Smooth muscle cell (in vitro differentiated cells): ENCODE measurements around the gene SOWAHA. TPM values are rescaled to one million over a fixed set of nuclear protein-coding genes. Genes with fewer than 3 reads are reported as not detected.

Source experiments
- DNase-seq: peaks from one replicate; lab custom pipeline; 2025; ENCODE audit not compliant: unreplicated experiment; lab: John Stamatoyannopoulos, UW
- H2AFZ ChIP-seq: fragments of 200-600 bp; sonication (generic); 2 replicates; pipeline ENCODE4 v1.6.0; 2016; ENCODE audit warnings: antibody characterized with exemption, low read depth, mild to moderate bottlenecking
- H3F3A ChIP-seq: fragments of 200-600 bp; sonication (generic); 2 replicates; pipeline ENCODE4 v1.6.0; 2017; ENCODE audit warnings: antibody characterized with exemption, low read depth
- H3K27ac ChIP-seq: fragments of 200-600 bp; sonication (generic); 2 replicates; pipeline ENCODE4 v1.5.1; 2016; ENCODE audit warnings: low read depth, mild to moderate bottlenecking
- H3K27me3 ChIP-seq: fragments of 200-600 bp; sonication (generic); 2 replicates; pipeline ENCODE4 v1.6.1; 2016; ENCODE audit warnings: low read depth, mild to moderate bottlenecking
- H3K36me3 ChIP-seq: fragments of 200-600 bp; sonication (generic); 2 replicates; pipeline ENCODE4 v1.5.1; 2016; ENCODE audit warnings: low read depth
- H3K4me1 ChIP-seq: fragments of 200-600 bp; sonication (generic); 2 replicates; pipeline ENCODE4 v1.5.1; 2016; ENCODE audit warnings: low read depth
- H3K4me2 ChIP-seq: fragments of 200-600 bp; sonication (generic); 2 replicates; pipeline ENCODE4 v1.6.0; 2016; ENCODE audit warnings: mild to moderate bottlenecking
- H3K4me3 ChIP-seq: fragments of 200-600 bp; sonication (generic); 2 replicates; pipeline ENCODE4 v1.5.1; 2016; ENCODE audit warnings: mild to moderate bottlenecking
- H3K79me2 ChIP-seq: fragments of 200-600 bp; sonication (generic); 2 replicates; pipeline ENCODE4 v1.6.0; 2016; ENCODE audit warnings: low read depth, mild to moderate bottlenecking
- H3K9ac ChIP-seq: fragments of 200-600 bp; sonication (generic); 2 replicates; pipeline ENCODE4 v1.6.0; 2016; ENCODE audit warnings: low read depth
- H3K9me3 ChIP-seq: fragments of 200-600 bp; sonication (generic); replicated peaks from 2 replicates; pipeline ENCODE4 v1.5.1; 2016; ENCODE audit warnings: low read depth
- H4K20me1 ChIP-seq: fragments of 200-600 bp; sonication (generic); 2 replicates; pipeline ENCODE4 v1.6.0; 2016; ENCODE audit warnings: low read depth
- CTCF ChIP-seq: fragments of 200-600 bp; sonication (generic); IDR thresholded peaks from 2 replicates; pipeline ENCODE4 v1.5.1; 2017; ENCODE audit warnings: borderline replicate concordance, mild to moderate bottlenecking, antibody characterized with exemption; ENCODE audit not compliant: insufficient read depth, poor library complexity, severe bottlenecking
- WGBS: methylation state at CpG from one replicate; pipeline ENCODE4 v1.1.7; 2016; ENCODE audit warnings: low lambda C conversion rate; 5-methylcytosine and 5-hydroxymethylcytosine counted together
- polyA plus RNA-seq: library from polyadenylated mRNA; unstranded; fragments of >200 nt; fragmentation: Nextera tagmentation; extraction: Ambion mirVana; gene quantifications from 2 replicates; pipeline ENCODE4 v1.2.1, GENCODE V29; 2016
- total RNA-seq: library from RNA; depleted of rRNA; stranded (reverse); fragments of >200 nt; gene quantifications from 2 replicates; pipeline ENCODE4 v1.2.3, GENCODE V29; 2014

The SOWAHA gene
- total and polyA plus RNA-seq, 2 experiments from 2014 or later: 0.43 to 1.5 TPM

DNA sequence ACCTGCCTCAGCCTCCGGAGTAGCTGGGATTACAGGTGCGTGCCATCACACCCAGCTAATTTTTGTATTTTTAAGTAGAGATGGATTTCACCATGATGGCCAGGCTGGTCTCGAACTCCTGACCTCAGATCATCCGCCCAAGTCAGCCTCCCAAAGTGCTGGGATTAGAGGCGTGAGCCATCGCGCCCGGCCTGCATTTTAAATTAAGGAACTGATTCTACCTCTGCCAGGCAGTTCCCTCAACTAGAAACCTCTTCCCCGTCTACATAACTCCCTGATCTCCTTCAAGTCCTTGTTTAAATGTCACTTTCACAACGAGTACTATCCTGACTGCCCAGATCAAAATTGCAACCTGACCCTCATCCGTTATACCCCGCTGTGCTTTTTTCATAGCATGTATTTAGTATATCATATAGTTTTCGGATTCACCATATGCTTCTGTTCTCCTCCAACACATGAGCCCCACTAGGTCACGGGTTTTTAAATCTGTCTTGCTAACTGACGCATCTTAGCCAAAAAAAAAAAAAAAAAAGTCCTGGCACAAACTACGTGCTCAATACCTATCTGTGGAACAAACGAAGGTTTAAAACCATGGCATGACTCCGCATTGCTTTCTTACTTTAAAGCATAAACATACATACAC is 858 bp upstream of the SOWAHA start:
- no peaks in the 10 kb centered on the region for H4K20me1 ChIP-seq
- no peak for TF ChIP-seq CTCF
- no peaks in the 10 kb centered on the region for H3K79me2 ChIP-seq
- H2AFZ ChIP-seq: no peak overlapping the region
- peaks cover 45% of the 10 kb centered on the region for H3K27me3 ChIP-seq
- no peak overlapping the region for H3K27ac ChIP-seq
- no peaks in the 10 kb centered on the region for H3K36me3 ChIP-seq
- H3K4me1 ChIP-seq: peaks cover 4% of the 10 kb centered on the region
- H3K4me2 ChIP-seq: no peak overlapping the region
- H3K4me3 ChIP-seq: no peak overlapping the region
- WGBS: 76% methylated on average over 18 of the region's 18 CpGs
- H3K9ac ChIP-seq: no peak overlapping the region
- H3K9me3 ChIP-seq: no peaks in the 10 kb centered on the region
- no peak for DNase-seq
- peaks cover 6% of the 10 kb centered on the region for H3F3A ChIP-seq

DNA sequence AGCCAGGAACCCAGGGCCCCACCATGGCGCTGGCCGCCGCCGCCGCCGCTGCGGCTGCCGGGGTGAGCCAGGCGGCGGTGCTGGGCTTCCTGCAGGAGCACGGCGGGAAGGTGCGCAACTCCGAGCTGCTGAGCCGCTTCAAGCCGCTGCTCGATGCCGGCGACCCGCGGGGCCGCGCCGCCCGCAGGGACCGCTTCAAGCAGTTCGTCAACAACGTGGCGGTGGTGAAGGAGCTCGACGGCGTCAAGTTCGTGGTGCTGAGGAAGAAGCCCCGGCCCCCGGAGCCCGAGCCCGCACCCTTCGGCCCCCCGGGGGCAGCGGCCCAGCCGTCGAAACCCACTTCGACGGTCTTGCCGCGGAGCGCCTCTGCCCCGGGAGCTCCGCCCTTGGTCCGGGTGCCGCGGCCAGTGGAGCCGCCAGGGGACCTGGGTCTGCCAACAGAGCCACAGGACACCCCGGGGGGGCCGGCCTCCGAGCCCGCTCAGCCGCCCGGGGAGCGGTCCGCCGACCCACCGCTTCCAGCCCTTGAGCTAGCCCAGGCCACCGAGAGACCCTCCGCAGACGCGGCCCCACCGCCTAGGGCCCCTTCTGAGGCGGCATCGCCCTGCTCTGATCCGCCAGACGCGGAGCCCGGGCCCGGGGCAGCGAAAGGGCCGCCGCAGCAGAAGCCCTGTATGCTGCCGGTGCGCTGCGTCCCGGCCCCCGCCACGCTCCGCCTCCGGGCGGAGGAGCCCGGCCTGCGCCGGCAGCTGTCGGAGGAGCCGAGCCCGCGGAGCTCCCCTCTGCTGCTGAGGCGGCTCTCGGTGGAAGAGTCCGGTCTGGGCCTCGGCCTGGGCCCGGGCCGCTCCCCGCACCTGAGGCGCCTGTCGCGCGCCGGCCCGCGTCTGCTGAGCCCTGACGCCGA is 749 bp downstream of the SOWAHA start:
- peaks cover 45% of the 10 kb centered on the region for H3K27me3 ChIP-seq
- 6% methylated on average over 102 of the region's 110 CpGs for WGBS
- H3K4me3 ChIP-seq: peak overlapping the region; percentile 50
- no peaks in the 10 kb centered on the region for H3K79me2 ChIP-seq
- peak overlapping the region; percentile 84 for H3K4me2 ChIP-seq
- H3K9ac ChIP-seq: no peak overlapping the region
- H3K9me3 ChIP-seq: no peaks in the 10 kb centered on the region
- no peak for TF ChIP-seq CTCF
- no peak overlapping the region for H3K27ac ChIP-seq
- no peaks in the 10 kb centered on the region for H4K20me1 ChIP-seq
- H2AFZ ChIP-seq: peak overlapping the region; percentile 62
- H3K4me1 ChIP-seq: peaks cover 3% of the 10 kb centered on the region
- H3K36me3 ChIP-seq: no peaks in the 10 kb centered on the region
- no peak for DNase-seq
- H3F3A ChIP-seq: no peaks in the 10 kb centered on the region

DNA sequence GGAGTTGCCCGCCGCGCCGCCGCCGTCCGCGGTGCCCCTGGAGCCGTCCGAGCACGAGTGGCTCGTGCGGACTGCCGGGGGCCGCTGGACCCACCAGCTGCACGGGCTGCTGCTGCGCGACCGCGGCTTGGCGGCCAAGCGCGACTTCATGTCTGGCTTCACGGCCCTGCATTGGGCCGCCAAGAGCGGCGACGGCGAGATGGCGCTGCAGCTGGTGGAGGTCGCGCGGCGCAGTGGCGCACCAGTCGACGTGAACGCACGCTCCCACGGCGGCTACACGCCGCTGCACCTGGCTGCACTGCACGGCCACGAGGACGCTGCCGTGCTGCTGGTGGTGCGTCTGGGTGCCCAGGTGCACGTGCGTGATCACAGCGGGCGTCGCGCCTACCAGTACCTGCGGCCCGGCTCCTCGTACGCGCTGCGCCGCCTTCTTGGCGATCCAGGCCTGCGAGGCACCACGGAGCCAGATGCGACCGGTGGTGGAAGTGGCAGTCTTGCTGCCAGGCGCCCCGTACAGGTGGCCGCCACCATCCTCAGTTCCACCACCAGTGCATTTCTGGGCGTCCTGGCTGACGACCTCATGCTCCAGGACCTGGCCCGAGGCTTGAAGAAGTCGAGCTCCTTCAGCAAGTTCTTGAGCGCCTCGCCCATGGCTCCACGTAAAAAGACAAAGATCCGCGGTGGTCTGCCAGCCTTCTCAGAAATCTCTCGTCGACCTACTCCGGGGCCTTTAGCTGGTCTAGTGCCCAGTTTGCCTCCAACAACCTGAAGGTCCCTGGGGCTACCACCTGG is 1.6 kb downstream of the SOWAHA start:
- H4K20me1 ChIP-seq: no peaks in the 10 kb centered on the region
- DNase-seq: no peak
- no peaks in the 10 kb centered on the region for H3F3A ChIP-seq
- no peak overlapping the region for H3K9ac ChIP-seq
- no peaks in the 10 kb centered on the region for H3K9me3 ChIP-seq
- peak overlapping the region; percentile 50 for H3K4me3 ChIP-seq
- H3K4me2 ChIP-seq: peak overlapping the region; percentile 84
- H3K27me3 ChIP-seq: peaks cover 45% of the 10 kb centered on the region
- H3K4me1 ChIP-seq: peaks cover 3% of the 10 kb centered on the region
- H3K79me2 ChIP-seq: no peaks in the 10 kb centered on the region
- H3K27ac ChIP-seq: no peak overlapping the region
- no peak for TF ChIP-seq CTCF
- 52% methylated on average over 74 of the region's 81 CpGs for WGBS
- peak overlapping the region; percentile 62 for H2AFZ ChIP-seq
- H3K36me3 ChIP-seq: no peaks in the 10 kb centered on the region
